Activated CD8-positive, alpha-beta memory T cell treated with anti-CD3 and anti-CD28 coated beads, Interleukin-2, amount 50 U/mL, for 1 hour (primary cell): ENCODE data around the gene LOXL1.
"Not testable (repeated sequence)": the region's sequence is repeated elsewhere in the genome, so short reads cannot be mapped to it uniquely, and the experiment has no call there.

Experiments
- DNase-seq: peaks from one replicate; pipeline ENCODE4 v3.0.0-alpha.2; 2020; ENCODE audit errors: extremely low read depth

The LOXL1 gene

DNA sequence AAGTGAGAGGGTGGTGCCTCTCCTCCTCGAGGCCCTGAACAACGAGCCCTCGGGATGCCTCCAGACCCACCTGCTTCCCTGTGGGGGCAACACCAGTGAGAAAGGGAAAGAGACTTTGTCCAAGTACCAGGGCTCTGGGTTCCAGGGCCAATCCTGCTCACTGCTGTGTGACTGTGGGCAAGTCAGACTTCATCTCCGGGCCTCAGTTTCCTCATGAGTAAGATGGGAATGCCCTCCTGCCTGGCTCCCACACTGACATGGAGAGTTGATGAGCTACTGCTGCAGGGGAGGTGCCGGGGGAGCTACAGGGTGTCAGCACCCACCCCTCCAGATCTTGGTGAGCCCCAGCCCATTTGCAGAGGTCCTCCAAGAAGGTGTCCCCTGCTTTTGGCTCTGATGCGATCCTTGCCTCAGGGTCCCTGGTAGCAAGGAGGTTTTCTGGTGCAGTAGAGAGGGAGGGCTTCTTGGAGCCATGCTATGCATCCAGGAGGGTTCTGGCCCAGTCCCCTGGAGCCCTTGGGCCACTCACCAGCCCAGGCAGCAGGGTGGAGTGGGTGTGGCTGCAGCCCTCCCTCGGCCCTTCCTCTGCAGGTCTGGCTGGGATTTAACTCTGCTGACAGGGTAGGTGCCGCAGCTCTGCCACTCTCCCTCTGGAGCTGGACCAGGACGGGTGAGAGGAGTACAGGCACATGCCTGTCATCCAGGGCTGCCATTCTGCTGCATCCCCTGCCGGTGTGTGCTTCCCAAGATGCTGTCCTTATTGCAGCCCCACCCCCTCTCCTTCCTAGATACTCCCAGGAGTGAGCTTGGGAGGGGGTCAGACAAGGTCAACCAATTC lies 26.9 kb downstream of the LOXL1 start:
- DNase-seq, result no peak

GRCh38 chr15:73954188-73955145 lies 28.2 kb downstream of the LOXL1 start:
- DNase-seq, result no peak

DNA sequence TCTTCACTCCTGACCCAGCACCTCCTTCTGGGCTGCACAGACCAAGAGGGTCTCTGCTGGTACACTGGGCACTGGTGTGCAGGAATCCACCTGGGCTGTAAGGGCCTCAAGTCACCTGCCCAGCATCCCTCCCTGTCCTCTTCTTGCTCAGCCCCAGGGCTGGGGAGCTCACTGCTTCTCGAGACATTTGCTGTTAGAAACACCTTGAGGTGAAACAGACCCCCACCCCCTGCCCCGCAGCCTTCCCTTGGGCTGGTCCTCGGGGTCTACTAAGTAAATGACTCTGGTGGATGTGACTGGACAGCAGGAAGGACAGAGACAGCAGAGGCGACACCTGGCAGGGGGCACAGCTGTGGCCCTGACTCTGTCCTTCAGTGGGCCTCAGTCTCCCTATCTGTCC lies 29.1 kb downstream of the LOXL1 start:
- no peak for DNase-seq

GRCh38 chr15:73955861-73956742 lies 29.8 kb downstream of the LOXL1 start:
- DNase-seq, result no peak

GRCh38 chr15:73956743-73957135 lies 30.5 kb downstream of the LOXL1 start:
- DNase-seq, result no peak

DNA sequence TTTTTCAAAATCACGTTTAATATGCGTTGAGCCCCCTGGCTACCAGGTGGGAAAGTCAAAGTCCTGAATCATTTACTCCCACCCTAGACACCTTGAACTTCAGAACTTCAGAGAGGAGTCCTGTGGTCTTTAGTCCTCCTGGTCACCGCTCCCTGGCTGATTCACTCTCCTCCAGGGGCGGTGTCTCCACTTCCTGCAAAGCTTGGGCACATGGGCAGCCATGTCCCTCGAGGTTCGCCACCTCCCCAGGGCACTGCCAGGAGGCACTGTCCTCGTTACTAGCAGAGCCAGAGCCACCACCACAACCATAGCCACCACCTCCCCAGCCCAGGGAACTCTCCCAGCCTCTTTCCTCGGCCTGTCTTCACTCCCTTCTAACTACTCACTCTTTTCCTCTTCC lies 31.0 kb downstream of the LOXL1 start:
- DNase-seq, result no peak

DNA sequence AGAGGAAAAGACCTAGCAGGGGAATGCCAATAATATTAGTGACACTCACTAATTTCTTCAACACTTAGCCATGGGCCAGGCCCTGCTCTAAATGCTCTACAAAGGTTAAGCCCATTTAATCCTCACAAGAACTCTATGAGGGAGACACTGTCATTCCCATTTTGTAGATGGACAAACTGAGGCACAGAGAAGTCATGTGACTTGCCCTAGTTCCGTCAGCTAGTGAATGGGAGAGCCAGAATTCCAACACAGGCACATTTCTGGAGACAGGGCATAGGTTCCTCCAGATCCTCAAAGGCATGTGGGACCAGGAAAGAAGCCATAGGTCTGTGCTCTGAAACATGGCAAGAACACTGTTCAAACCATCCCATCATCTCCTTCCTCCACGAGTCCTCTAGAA lies 31.5 kb downstream of the LOXL1 start:
- no peak for DNase-seq

- no peak for DNase-seq
Observed at GRCh38 chr15:73959012-73959581, 32.8 kb downstream of the LOXL1 start.

- DNase-seq, result no peak
Observed at GRCh38 chr15:73959801-73960200, 33.5 kb downstream of the LOXL1 start.

DNA sequence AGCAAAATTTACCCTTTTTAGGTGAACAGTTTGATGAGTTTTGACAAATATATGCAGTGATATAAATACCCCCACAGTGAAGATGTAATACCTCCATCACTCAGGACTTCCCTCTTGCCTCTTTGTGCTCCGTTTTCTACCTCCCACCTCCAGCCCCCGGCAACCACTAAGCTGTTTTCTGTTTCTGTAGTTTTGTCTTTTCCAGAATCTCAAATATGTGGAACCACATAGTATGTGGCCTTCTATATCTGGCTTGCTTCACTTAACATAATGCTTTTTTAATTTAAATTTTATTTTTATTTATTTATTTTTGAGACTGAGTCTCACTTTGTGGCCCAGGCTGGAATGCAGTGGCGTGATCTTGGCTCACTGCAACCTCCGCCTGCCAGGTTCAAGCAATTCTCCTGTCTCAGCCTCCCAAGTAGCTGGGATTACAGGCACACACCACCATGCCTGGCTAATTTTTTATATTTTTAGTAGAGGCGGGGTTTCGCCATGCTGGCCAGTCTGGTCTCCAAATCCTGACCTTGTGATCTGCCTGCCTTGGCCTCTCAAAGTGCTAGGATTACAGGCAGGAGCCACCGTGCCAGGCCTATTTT lies 34.3 kb downstream of the LOXL1 start:
- DNase-seq, result not testable (repeated sequence)

- no peak for DNase-seq
Observed at GRCh38 chr15:73962433-73962832, 36.2 kb downstream of the LOXL1 start.

DNA sequence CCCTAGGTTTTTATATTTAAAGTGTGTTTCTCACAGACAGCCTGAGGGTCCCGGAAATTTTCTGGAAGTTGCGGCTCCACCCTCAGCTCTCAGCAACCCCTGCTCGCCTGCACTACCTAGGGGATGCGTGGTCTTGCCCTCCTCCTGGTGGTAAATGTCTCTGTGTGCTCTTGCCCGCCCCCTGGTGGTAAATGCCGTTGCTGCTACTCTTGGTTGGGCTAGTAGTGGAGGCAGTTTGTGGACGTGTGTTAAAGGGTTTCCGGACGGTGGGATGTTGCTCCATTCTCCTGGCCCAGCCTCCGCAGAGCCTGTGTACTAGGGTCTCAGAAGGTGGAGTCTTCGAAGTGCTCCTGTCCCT lies 38.5 kb downstream of the LOXL1 start:
- peak; percentile 54 for DNase-seq

DNA sequence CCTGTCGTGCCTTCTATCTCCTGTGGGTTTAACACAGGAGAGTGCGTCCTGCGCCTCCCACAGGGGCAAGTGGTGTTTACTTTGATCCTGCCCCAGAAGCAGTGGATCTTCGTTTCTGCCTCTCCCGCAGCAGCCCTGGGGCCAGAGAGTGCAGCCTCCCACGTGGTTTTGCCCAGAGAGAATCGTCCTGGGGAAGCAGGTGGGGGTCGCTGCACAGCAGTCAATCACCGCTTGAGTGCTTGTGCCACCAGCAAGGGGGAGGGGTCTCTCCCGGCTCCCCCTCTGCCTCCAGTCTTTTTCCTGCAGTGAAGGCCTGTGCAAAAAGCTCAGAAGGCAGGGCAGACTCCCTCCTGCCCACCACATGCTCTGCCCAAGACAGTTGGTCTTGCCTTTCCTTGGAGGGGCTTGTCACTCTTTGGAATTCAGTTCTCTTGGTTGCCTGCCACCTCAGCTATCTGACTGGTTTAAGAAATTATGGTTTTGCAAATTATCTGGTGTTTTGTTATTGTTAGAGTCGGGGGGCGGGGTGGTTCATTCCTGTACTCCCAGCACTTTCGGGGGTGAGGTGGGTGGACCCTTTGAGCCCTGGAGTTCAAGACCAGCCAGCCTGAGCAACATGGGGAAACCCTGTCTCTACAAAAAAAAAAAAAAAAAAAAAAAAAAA lies 39.0 kb downstream of the LOXL1 start:
- no peak for DNase-seq

DNA sequence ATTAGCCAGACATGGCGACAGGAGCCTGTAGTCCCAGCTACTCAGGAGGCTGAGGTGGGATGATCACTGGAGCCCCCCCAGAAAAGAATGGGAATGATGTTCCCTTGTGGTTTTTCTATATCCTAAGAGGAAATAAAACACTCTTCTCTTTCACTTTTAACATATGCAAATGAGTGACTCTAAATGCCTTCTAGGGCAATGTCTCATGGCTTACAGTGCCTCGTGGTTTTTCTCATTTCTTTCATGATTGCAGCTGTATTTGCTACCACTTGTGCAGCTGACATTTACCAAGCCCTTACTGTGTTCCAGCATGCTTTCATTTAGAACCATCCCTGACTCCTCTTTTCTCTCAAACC lies 39.5 kb downstream of the LOXL1 start:
- no peak for DNase-seq

DNA sequence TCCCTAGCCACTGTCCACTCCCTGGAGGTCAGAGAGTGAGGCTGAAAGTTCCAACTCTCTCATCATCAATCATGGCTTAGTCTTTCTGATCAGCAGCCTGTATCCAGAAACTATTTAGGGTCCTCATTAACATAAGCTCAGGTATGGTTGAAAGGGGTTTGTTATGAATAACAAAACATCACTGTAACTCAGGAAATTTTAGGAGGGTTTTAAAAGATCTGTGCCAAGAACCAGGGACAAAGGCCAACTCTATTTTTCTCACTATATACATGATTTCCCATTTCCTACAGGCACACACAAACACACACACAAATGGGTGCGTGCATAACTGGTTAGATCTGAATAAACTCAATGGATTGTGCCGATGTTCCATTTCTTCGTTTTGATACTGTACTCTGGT lies 42.2 kb downstream of the LOXL1 start:
- no peak for DNase-seq

GRCh38 chr15:73969151-73969759 lies 43.0 kb downstream of the LOXL1 start:
- DNase-seq, result no peak

DNA sequence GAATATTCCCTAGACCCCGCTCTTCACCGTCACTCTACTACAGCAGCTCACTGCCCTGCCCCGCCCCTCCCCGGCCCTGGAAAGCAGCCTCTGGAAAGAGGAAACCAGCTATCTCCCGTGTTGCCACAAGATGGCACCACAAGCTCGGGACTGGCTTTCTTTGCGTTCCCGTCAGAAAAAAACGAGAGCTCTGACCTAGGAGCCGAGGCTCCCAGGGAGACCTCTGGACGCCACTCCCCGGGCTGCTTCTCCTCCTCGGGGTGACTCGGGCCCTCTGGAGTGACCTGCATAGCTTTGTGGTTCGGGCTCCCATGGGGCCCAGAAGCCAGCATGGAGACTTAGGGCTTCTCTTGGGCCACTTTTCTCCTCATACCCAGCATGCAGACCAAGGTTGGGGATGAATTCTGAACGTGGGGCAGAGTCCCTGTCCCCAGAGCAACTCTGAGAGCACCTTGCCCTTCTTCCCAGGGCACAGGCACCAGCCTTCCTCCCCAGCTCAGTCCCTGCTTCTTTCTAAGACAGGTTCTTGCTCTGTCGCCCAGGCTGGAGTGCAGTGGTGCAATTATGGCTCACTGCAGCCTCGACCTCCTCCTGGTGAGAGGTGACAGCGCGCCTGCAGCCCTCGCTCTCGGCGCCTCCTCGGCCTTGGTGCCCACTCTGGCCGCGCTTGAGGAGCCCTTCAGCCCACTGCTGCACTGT lies 46.9 kb downstream of the LOXL1 start:
- DNase-seq, result peak; percentile 46

DNA sequence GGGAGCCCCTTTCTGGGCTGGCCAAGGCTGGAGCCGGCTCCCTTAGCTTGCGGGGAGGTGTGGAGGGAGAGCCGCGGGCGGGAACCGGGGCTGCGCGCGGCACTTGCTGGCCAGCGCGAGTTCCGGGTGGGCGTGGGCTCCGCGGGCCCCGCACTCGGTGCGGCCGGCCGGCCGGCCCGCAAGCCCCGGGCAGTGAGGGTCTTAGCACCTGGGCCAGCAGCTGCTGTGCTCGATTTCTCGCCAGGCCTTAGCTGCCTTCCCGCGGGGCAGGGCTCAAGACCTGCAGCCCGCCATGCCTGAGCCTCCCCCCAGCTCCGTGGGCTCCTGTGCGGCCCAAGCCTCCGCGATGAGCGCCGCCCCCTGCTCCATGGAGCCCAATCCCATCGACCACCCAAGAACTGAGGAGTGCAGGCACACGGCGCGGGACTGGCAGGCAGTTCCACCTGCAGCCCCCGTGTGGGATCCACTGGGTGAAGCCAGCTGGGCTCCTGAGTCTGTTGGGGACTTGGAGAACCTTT lies 47.5 kb downstream of the LOXL1 start:
- DNase-seq, result not testable (repeated sequence)

DNA sequence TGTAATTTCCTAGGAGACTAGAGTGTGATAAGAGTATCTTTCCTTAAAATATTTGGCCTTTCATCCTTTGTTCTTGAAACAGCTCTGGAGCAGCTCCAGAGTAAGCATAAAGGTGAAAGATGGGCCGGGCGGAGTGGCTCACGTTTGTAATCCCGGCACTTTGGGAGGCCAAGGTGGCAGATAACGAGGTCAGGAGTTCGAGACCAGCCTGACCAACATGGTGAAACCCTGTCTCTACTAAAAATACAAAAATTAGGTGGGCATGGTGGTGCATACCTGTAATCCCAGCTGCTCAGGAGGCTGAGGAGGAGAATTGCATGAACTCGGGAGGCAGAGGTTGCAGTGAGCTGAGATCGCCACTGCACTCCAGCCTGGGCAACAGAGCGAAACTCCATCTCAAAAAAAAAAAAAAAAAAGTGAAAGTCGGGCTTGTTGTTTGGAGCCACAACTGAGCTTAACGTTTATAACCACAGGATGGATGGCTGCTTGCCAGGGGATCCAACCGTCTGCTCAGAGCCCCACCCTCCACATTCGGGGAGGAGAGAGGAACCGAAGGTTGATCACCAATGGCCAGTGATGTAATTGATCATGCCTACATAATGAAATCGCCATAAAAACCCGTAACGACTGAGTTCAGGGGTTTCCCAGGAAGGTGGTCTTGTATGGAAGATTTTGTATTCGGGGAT lies 49.3 kb downstream of the LOXL1 start:
- DNase-seq, result not testable (repeated sequence)
